HUES64 (cell line): ENCODE measurements around the gene HEYL.

Source experiments
- H3K27ac ChIP-seq: 2 replicates; pipeline ENCODE4 v1.7.0; 2013; ENCODE audit warnings: low read depth, low read length, inconsistent platforms
- H3K27me3 ChIP-seq: 2 replicates; pipeline ENCODE4 v1.6.1; 2013; ENCODE audit warnings: mild to moderate bottlenecking, low read length; ENCODE audit not compliant: insufficient read depth
- H3K36me3 ChIP-seq: 2 replicates; pipeline ENCODE4 v1.6.1; 2013; ENCODE audit warnings: mild to moderate bottlenecking, low read length; ENCODE audit not compliant: insufficient read depth
- H3K4me1 ChIP-seq: 2 replicates; pipeline ENCODE4 v1.6.1; 2013; ENCODE audit warnings: mild to moderate bottlenecking, low read length, moderate library complexity; ENCODE audit not compliant: insufficient read depth
- H3K4me3 ChIP-seq: 2 replicates; pipeline ENCODE4 v1.5.1; 2013; ENCODE audit warnings: mild to moderate bottlenecking, low read length, moderate library complexity
- H3K9ac ChIP-seq: 2 replicates; pipeline ENCODE4 v1.6.1; 2013; ENCODE audit warnings: mild to moderate bottlenecking, low read depth, low read length
- H3K9me3 ChIP-seq: 2 replicates; pipeline ENCODE4 v1.6.1; 2013; ENCODE audit warnings: low read depth, low read length; ENCODE audit not compliant: insufficient read depth
- WGBS: fragments of 150-250, 120-280 bp; methylation state at CpG from one replicate; pipeline ENCODE4 v1.1.7; 2013; ENCODE audit warnings: missing lambda C conversion rate; 5-methylcytosine and 5-hydroxymethylcytosine counted together

HEYL gene

GRCh38 chr1:39638965-39639304 lies 508 bp downstream of the HEYL start:
- Histone ChIP-seq H3K9me3 (no peaks in the 10 kb centered on the region), H3K27me3 (peaks cover 95% of the 10 kb centered on the region), H3K36me3 (no peaks in the 10 kb centered on the region), H3K27ac (no peak overlapping the region), H3K4me3 (peak overlapping the region; percentile 60), H3K4me1 (peaks cover 5% of the 10 kb centered on the region; the same call in 1 of the 2 replicates), H3K9ac (no peak overlapping the region)
- 71% methylated on average over 3 of the region's 3 CpGs for WGBS

- H3K9me3 ChIP-seq: no peaks in the 10 kb centered on the region
- H3K9ac ChIP-seq: no peak overlapping the region
- H3K27me3 ChIP-seq: peaks cover 94% of the 10 kb centered on the region
- H3K36me3 ChIP-seq: no peaks in the 10 kb centered on the region
- H3K27ac ChIP-seq: no peak overlapping the region
- no peak overlapping the region for H3K4me3 ChIP-seq
- peaks cover 5% of the 10 kb centered on the region; the same call in 1 of the 2 replicates for H3K4me1 ChIP-seq
- 67% methylated on average over 4 of the region's 4 CpGs for WGBS
Measured at GRCh38 chr1:39637361-39637760, 2.1 kb downstream of the HEYL start.

- Histone ChIP-seq H3K27me3 (peaks cover 97% of the 10 kb centered on the region), H3K4me1 (peaks cover 5% of the 10 kb centered on the region; the same call in 1 of the 2 replicates)
- 49% methylated on average over 2 of the region's 2 CpGs for WGBS
Measured at GRCh38 chr1:39635871-39636210, 3.6 kb downstream of the HEYL start.

GRCh38 chr1:39635205-39635870 lies 4.1 kb downstream of the HEYL start:
- Histone ChIP-seq H3K27me3 (peaks cover 97% of the 10 kb centered on the region), H3K9me3 (no peaks in the 10 kb centered on the region), H3K9ac (no peak overlapping the region), H3K27ac (no peak overlapping the region), H3K36me3 (no peaks in the 10 kb centered on the region), H3K4me3 (no peak overlapping the region), H3K4me1 (peaks cover 5% of the 10 kb centered on the region; the same call in 1 of the 2 replicates)
- 79% methylated on average over 12 of the region's 12 CpGs for WGBS

More at GRCh38 chr1:39635871-39636210, 3.6 kb downstream of the HEYL start:
- no peaks in the 10 kb centered on the region for H3K36me3 ChIP-seq
- H3K27ac ChIP-seq: no peak overlapping the region
- H3K4me3 ChIP-seq: no peak overlapping the region
- H3K9me3 ChIP-seq: no peaks in the 10 kb centered on the region
- H3K9ac ChIP-seq: no peak overlapping the region

- peak overlapping the region; percentile 44 for H3K4me3 ChIP-seq
- no peak overlapping the region for H3K9ac ChIP-seq
- peaks cover 5% of the 10 kb centered on the region; the same call in 1 of the 2 replicates for H3K4me1 ChIP-seq
- H3K27me3 ChIP-seq: peaks cover 94% of the 10 kb centered on the region
- no peak overlapping the region for H3K27ac ChIP-seq
- 68% methylated on average over 3 of the region's 3 CpGs for WGBS
- H3K9me3 ChIP-seq: no peaks in the 10 kb centered on the region
- no peaks in the 10 kb centered on the region for H3K36me3 ChIP-seq
Measured at GRCh38 chr1:39633422-39633821, 6.0 kb downstream of the HEYL start.

GRCh38 chr1:39632682-39633417 lies 6.6 kb downstream of the HEYL start:
- WGBS: 7% methylated on average over 61 of the region's 61 CpGs
- Histone ChIP-seq H3K27me3 (peaks cover 90% of the 10 kb centered on the region), H3K9me3 (no peaks in the 10 kb centered on the region), H3K36me3 (no peaks in the 10 kb centered on the region), H3K4me3 (peak overlapping the region; percentile 44), H3K4me1 (peaks cover 5% of the 10 kb centered on the region; the same call in 1 of the 2 replicates), H3K9ac (no peak overlapping the region), H3K27ac (no peak overlapping the region)

- H3K27me3 ChIP-seq: peaks cover 86% of the 10 kb centered on the region
- H3K9me3 ChIP-seq: no peaks in the 10 kb centered on the region
- WGBS: 80% methylated on average over 5 of the region's 5 CpGs
- no peak overlapping the region for H3K9ac ChIP-seq
- no peak overlapping the region for H3K27ac ChIP-seq
- peaks cover 5% of the 10 kb centered on the region; the same call in 1 of the 2 replicates for H3K4me1 ChIP-seq
- peak overlapping the region; percentile 25; the same call in 1 of the 2 replicates for H3K4me3 ChIP-seq
- H3K36me3 ChIP-seq: no peaks in the 10 kb centered on the region
Measured at GRCh38 chr1:39632323-39632681, 7.1 kb downstream of the HEYL start.

- Histone ChIP-seq H3K27me3 (peaks cover 86% of the 10 kb centered on the region), H3K36me3 (no peaks in the 10 kb centered on the region), H3K4me3 (no peak overlapping the region), H3K9me3 (no peaks in the 10 kb centered on the region), H3K4me1 (peaks cover 5% of the 10 kb centered on the region; the same call in 1 of the 2 replicates), H3K9ac (no peak overlapping the region), H3K27ac (no peak overlapping the region)
- WGBS: 91% methylated on average over 14 of the region's 16 CpGs
Measured at GRCh38 chr1:39631361-39632322, 7.8 kb downstream of the HEYL start.

- WGBS: 93% methylated on average over 11 of the region's 11 CpGs
Measured at GRCh38 chr1:39628807-39629350, 10.6 kb downstream of the HEYL start.

GRCh38 chr1:39626646-39627045 lies 12.8 kb downstream of the HEYL start:
- H3K4me1 ChIP-seq: no peaks in the 10 kb centered on the region
- no peaks in the 10 kb centered on the region for H3K9me3 ChIP-seq
- no peaks in the 10 kb centered on the region for H3K36me3 ChIP-seq
- H3K4me3 ChIP-seq: no peak overlapping the region
- peaks cover 72% of the 10 kb centered on the region for H3K27me3 ChIP-seq
- no peak overlapping the region for H3K27ac ChIP-seq
- 83% methylated on average over 16 of the region's 16 CpGs for WGBS
- H3K9ac ChIP-seq: no peak overlapping the region

More at GRCh38 chr1:39628807-39629350, 10.6 kb downstream of the HEYL start:
- Histone ChIP-seq H3K9ac (no peak overlapping the region), H3K4me1 (no peaks in the 10 kb centered on the region), H3K9me3 (no peaks in the 10 kb centered on the region), H3K36me3 (no peaks in the 10 kb centered on the region), H3K4me3 (no peak overlapping the region), H3K27ac (no peak overlapping the region), H3K27me3 (peaks cover 81% of the 10 kb centered on the region)
